ENCODE measurements around the gene TRABD. TPM values are rescaled to one million over a fixed set of nuclear protein-coding genes. Genes with fewer than 3 reads are reported as not detected.
A peak's percentile ranks its signal among the peaks of the same experiment; 100 is the strongest.
"Not testable (repeated sequence)": the region's sequence is repeated elsewhere in the genome, so short reads cannot be mapped to it uniquely, and the experiment has no call there.

The TRABD gene
- total RNA-seq, 2 experiments from 2014 or later: 184 to 193 TPM

GRCh38 chr22:50146439-50147238 is 39.1 kb upstream of the TRABD start:
- Histone ChIP-seq H3K27me3 (ENCODE audit: control insufficient read depth in 1 of 2, insufficient read depth in 2 of 2, low read length in 2 of 2) (no peaks in the 10 kb centered on the region), H3K36me3 (ENCODE audit: insufficient read depth, low read length) (no peaks in the 10 kb centered on the region), H3K9me3 (ENCODE audit: control insufficient read depth in 1 of 2, insufficient read depth in 1 of 2, low read length in 2 of 2) (peaks cover 0 to 4% of the 10 kb centered on the region in 2 experiments), H3K4me3 (ENCODE audit: low read length) (no peak overlapping the region), H3K4me1 (ENCODE audit: insufficient read depth, low read length) (peaks cover 6% of the 10 kb centered on the region), H3K27ac (ENCODE audit: low read depth in 1 of 2, low read length in 2 of 2) (no peak overlapping the region)
- Mint-ChIP-seq H3K4me1 (ENCODE audit: low read depth) (peaks cover 4% of the 10 kb centered on the region), H3K27ac (no peak overlapping the region), H3K9me3 (no peaks in the 10 kb centered on the region), H3K27me3 (peaks cover 3% of the 10 kb centered on the region), H3K36me3 (ENCODE audit: low read depth) (no peaks in the 10 kb centered on the region), H3K4me3 (no peak overlapping the region)
- ChIA-PET CTCF (no interaction called here), POLR2A (no interaction called here)
- intact Hi-C loops (cut with DNase I, micrococcal nuclease): loop anchor here in 1 of 2 experiments (5.0 to 10.0 kb wide), 4 partner anchors 181 to 476 kb away; partner anchors contain the start of genes DENND6B and PPP6R2
- TF ChIP-seq CTCF (IDR thresholded peaks at IDR 0.05): no peak
- ATAC-seq (ENCODE audit: poor library complexity) (no peak), DNase-seq (peak in 1 of 14 experiments; percentile 26)

- H3K27ac Mint-ChIP-seq: not testable (repeated sequence)
- CTCF ChIA-PET: interaction anchor here (1.3 to 2.1 kb wide), 3 partner anchors 44 to 117 kb away, joined by 3 to 6 read pairs (median 6); no protein-coding TSS in a partner anchor
- intact Hi-C loops (cut with DNase I, micrococcal nuclease): loop anchor here in 1 of 2 experiments (5.0 to 10.0 kb wide), 4 partner anchors 180 to 475 kb away; partner anchors contain the start of genes DENND6B and PPP6R2
Observed at GRCh38 chr22:50147258-50148165, 38.2 kb upstream of the TRABD start.

GRCh38 chr22:50148166-50148500 is 37.6 kb upstream of the TRABD start:
- Mint-ChIP-seq H3K36me3 (ENCODE audit: low read depth) (no peaks in the 10 kb centered on the region), H3K4me1 (ENCODE audit: low read depth) (peaks cover 4% of the 10 kb centered on the region), H3K9me3 (no peaks in the 10 kb centered on the region), H3K4me3 (no peak overlapping the region), H3K27me3 (peaks cover 3% of the 10 kb centered on the region), H3K27ac (no peak overlapping the region)
- POLR2A ChIA-PET: no interaction called here
- no peak for TF ChIP-seq CTCF (IDR thresholded peaks at IDR 0.05)
- H3K9me3 ChIP-seq (ENCODE audit: control insufficient read depth in 1 of 2, insufficient read depth in 1 of 2, low read length in 2 of 2): peaks cover 0 to 4% of the 10 kb centered on the region in 2 experiments
- intact Hi-C loops (cut with DNase I, micrococcal nuclease): loop anchor here in 1 of 2 experiments (5.0 to 10.0 kb wide), 4 partner anchors 179 to 474 kb away; partner anchors contain the start of genes DENND6B and PPP6R2
- ATAC-seq (ENCODE audit: poor library complexity): no peak
- H3K4me3 ChIP-seq (ENCODE audit: low read length): no peak overlapping the region
- CTCF ChIA-PET: interaction anchor here (1.1 to 2.1 kb wide), 6 partner anchors 25 to 118 kb away, joined by 3 to 6 read pairs (median 4); no protein-coding TSS in a partner anchor
- no peaks in the 10 kb centered on the region for H3K27me3 ChIP-seq (ENCODE audit: control insufficient read depth in 1 of 2, insufficient read depth in 2 of 2, low read length in 2 of 2)
- DNase-seq: no peak
- H3K27ac ChIP-seq (ENCODE audit: low read depth in 1 of 2, low read length in 2 of 2): no peak overlapping the region
- H3K36me3 ChIP-seq (ENCODE audit: insufficient read depth, low read length): no peaks in the 10 kb centered on the region
- H3K4me1 ChIP-seq (ENCODE audit: insufficient read depth, low read length): peaks cover 6% of the 10 kb centered on the region

More at GRCh38 chr22:50147258-50148165, 38.2 kb upstream of the TRABD start:
- H3K27me3 Mint-ChIP-seq; H3K9me3 ChIP-seq (ENCODE audit: control insufficient read depth in 1 of 2, insufficient read depth in 1 of 2, low read length in 2 of 2); H3K4me3 Mint-ChIP-seq; H3K27me3 ChIP-seq (ENCODE audit: control insufficient read depth in 1 of 2, insufficient read depth in 2 of 2, low read length in 2 of 2); DNase-seq; H3K9me3 Mint-ChIP-seq; H3K4me1 Mint-ChIP-seq (ENCODE audit: low read depth); H3K4me3 ChIP-seq (ENCODE audit: low read length); H3K36me3 ChIP-seq (ENCODE audit: insufficient read depth, low read length); POLR2A ChIA-PET; H3K27ac ChIP-seq (ENCODE audit: low read depth in 1 of 2, low read length in 2 of 2); ATAC-seq (ENCODE audit: poor library complexity); H3K4me1 ChIP-seq (ENCODE audit: insufficient read depth, low read length); H3K36me3 Mint-ChIP-seq (ENCODE audit: low read depth): not testable (repeated sequence)
